ENCODE data around the gene ZC3H10. TPM values are rescaled to one million over a fixed set of nuclear protein-coding genes. Genes with fewer than 3 reads are reported as not detected.
"Not testable (repeated sequence)": the region's sequence is repeated elsewhere in the genome, so short reads cannot be mapped to it uniquely, and the experiment has no call there.

Gene ZC3H10
- total RNA-seq, 2 experiments from 2014 or later = 6.9 to 7.2 TPM

DNA sequence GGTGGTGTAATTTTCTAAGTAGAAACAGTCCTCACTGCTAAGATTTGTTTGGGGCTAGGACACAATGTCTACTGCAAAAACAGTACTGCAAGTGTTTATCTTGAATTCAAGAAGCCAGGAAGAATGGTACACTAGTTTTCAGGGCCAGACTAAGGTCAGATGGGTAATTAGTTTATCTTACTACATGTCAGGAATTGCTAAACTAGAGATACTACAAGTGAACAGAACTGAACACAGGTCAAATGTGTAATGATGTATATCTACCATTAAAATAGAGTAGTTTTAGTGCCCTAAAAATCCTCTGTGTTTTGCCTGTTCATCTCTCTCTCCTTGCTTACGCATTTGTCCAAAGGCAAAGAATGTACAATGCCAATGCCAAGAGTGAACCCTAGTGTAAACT, 4.0 kb upstream of the ZC3H10 start:
- Mint-ChIP-seq H3K4me1 (peaks cover 24% of the 10 kb centered on the region), H3K36me3 (peaks cover 67% of the 10 kb centered on the region), H3K27ac (peak overlapping the region; percentile 40), H3K27me3 (peaks cover 14% of the 10 kb centered on the region), H3K9me3 (no peaks in the 10 kb centered on the region), H3K4me3 (no peak overlapping the region)
- DNase-seq = no peak

DNA sequence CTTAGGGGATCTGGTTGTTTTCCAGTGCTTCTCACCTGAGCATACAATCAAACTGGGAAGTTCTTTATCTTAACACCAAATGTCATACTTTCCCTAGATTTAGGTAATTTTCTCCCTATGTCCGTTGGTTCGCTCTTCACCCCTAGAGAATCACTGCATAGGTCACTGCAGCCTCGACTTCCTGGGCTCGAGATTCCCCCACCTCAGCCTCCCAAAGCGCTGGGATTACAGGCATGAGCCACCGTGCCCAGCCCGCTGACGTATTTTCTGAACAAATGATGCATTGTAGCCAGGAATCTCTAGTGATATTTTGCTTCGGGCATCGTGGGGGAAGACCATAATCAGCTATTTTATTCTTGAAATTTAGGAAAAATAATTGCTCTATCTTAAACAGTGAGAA, 2.7 kb upstream of the ZC3H10 start:
- Mint-ChIP-seq H3K4me1 (peaks cover 35% of the 10 kb centered on the region), H3K27me3 (peaks cover 14% of the 10 kb centered on the region), H3K4me3 (peak overlapping the region; percentile 92), H3K36me3 (peaks cover 65% of the 10 kb centered on the region), H3K27ac (peak overlapping the region; percentile 100), H3K9me3 (no peaks in the 10 kb centered on the region)
- DNase-seq = no peak

DNA sequence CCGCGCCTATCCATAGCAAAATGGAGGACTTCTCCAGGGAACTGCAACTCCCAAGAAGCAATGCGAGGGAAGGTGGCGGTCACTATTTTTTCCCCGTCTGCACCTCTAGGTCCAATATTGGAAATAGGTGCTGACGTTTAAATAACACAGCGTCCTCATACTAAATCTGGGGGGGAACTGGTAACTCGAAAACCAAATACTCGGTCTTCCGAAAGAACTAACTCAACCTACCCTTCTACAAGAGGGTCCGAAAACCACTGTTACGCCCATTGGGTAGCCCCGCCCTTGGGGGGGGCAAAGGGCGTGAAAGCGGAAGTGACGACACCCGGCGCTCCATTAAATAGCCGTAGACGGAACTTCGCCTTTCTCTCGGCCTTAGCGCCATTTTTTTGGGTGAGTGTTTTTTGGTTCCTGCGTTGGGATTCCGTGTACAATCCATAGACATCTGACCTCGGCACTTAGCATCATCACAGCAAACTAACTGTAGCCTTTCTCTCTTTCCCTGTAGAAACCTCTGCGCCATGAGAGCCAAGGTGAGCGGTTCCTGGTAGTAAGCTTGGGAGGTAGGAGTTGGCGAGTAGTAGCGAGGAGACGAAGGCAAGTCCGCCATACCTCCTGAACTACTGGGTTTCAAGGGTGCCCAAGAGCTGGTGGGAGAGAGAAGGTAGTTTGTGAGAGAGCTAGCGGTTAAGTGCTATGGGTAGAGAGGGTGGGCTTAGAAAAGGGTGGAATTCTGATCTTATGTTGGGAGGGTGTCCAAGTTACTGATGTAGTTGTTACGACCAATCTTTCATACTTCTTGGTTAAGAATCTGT, 1.6 kb upstream of the ZC3H10 start, which contains the start of gene RPL41:
RPL41 (plus strand) TSS at position 367 of the 815 bp plus-strand sequence.
- Mint-ChIP-seq H3K4me1 (peaks cover 38% of the 10 kb centered on the region), H3K27ac (peak within 1 kb of the TSS; percentile 100), H3K27me3 (peaks cover 14% of the 10 kb centered on the region), H3K9me3 (no peaks in the 10 kb centered on the region), H3K36me3 (peaks cover 63% of the 10 kb centered on the region), H3K4me3 (peak within 1 kb of the TSS; percentile 92)
- peak; percentile 90 for DNase-seq

DNA sequence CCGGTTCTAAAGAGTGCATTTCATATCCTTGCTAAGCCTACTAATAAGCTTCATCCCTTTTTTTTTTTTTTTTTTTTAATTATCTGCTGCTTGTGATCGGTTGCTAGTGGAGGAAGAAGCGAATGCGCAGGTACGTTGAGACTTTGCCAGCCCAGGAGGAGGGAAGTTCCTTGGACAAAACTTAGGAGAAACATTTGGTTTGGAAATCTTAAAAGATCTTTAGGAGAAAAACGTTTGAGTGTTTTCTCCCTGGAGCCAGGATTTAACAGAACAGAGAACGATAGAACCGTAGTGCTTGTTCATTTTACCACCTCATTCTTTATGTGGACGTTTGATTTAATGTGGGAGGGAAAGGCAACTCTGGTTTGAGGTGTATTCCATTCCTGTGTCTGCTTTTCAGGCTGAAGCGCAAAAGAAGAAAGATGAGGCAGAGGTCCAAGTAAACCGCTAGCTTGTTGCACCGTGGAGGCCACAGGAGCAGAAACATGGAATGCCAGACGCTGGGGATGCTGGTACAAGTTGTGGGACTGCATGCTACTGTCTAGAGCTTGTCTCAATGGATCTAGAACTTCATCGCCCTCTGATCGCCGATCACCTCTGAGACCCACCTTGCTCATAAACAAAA, 872 bp upstream of the ZC3H10 start:
- Mint-ChIP-seq H3K4me3 (peak overlapping the region; percentile 92), H3K27me3 (peaks cover 14% of the 10 kb centered on the region), H3K27ac (peak overlapping the region; percentile 100), H3K36me3 (peaks cover 63% of the 10 kb centered on the region), H3K4me1 (peaks cover 40% of the 10 kb centered on the region)
- DNase-seq, H3K9me3 Mint-ChIP-seq: not testable (repeated sequence)

DNA sequence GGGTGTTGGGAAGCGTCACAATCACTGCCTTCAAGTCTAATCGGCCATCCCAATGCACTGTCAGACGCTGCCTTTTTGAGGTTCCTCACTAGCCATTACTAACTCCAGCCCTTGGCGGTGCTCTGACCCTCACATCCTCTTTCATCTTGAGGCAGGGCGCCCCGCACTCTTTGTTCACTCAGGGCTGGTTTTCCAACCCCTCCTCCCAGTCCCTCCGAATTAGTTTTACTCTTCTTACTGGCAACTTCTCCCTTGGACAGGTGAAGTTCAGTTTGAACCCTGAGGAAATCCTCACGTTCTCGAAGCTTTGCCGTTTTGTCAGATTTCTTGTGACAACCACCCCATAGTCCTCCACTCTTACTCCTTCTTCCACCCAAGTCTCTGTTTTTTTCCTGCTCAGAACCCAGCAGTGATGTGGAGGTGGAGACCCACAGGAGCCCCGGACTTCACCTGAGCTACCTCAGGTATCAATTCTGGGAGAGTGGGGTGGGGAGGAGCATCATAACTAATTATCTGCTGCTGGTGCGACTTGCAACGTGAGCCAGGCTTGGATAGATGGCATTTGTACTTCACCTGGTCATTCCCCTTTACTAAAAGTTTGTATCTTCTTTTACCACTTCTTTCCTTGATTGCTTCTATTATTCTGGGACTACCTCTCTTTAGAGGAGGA, 757 bp downstream of the ZC3H10 start:
- peaks cover 49% of the 10 kb centered on the region for H3K36me3 Mint-ChIP-seq
- H3K27ac Mint-ChIP-seq = peak overlapping the region; percentile 100
- peaks cover 14% of the 10 kb centered on the region for H3K27me3 Mint-ChIP-seq
- peak overlapping the region; percentile 92 for H3K4me3 Mint-ChIP-seq
- no peaks in the 10 kb centered on the region for H3K9me3 Mint-ChIP-seq
- H3K4me1 Mint-ChIP-seq = peaks cover 38% of the 10 kb centered on the region
- DNase-seq = no peak

DNA sequence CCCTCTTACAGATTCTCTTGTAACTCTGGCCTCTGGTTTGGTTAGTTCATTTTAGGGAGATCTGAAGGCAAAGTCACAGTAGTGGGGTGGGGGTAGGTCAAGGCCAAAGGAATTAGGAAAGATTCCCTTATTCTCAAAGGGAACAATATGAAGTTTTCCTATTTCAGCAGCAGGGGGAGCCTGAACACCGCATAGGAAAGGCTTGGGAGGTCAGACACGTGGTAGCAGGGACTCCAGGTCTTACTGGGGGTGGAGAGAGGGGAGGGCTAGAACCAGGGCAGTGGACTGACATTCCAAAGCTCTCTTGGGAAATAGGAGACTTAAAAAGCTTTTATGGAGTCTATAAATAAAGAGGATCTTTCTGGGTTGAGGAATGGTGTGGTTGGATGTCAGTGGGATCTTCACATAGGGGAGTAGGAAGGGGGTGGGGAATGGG, 1.3 kb downstream of the ZC3H10 start:
- peaks cover 44% of the 10 kb centered on the region for H3K36me3 Mint-ChIP-seq
- H3K4me3 Mint-ChIP-seq = peak overlapping the region; percentile 92
- peak overlapping the region; percentile 100 for H3K27ac Mint-ChIP-seq
- peaks cover 35% of the 10 kb centered on the region for H3K4me1 Mint-ChIP-seq
- DNase-seq = peak; percentile 46
- H3K27me3 Mint-ChIP-seq = peaks cover 14% of the 10 kb centered on the region
- H3K9me3 Mint-ChIP-seq = no peaks in the 10 kb centered on the region

DNA sequence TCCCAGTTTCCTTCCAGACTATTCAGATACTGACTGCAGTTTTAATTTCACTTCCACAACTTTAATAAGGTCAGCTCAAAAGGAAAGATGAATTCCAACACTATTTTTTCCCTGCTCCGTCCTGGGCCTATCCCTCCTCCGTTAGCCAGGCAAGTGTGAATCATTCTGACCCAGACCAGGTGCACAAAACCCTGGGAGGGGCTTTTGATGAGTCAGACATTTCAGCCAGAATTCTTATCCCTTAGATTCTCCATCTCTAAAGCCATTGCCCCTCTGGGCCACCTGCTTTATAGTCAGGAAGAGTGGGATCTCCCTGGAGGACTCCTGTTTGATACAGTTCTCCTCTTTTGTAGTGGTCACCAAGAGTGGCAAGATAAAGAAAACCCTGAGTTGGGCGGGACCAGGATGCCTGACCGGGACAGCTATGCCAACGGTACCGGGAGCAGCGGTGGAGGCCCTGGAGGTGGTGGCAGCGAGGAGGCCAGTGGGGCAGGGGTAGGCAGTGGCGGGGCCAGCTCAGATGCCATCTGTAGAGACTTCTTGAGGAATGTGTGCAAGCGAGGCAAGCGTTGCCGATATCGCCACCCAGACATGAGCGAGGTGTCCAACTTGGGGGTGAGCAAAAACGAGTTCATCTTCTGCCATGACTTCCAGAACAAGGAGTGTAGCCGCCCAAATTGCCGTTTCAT, 2.2 kb downstream of the ZC3H10 start:
- H3K36me3 Mint-ChIP-seq = peaks cover 42% of the 10 kb centered on the region
- peak overlapping the region; percentile 51 for H3K27ac Mint-ChIP-seq
- peaks cover 35% of the 10 kb centered on the region for H3K4me1 Mint-ChIP-seq
- no peak overlapping the region for H3K4me3 Mint-ChIP-seq
- H3K9me3 Mint-ChIP-seq = no peaks in the 10 kb centered on the region
- peaks cover 14% of the 10 kb centered on the region for H3K27me3 Mint-ChIP-seq
- no peak for DNase-seq

DNA sequence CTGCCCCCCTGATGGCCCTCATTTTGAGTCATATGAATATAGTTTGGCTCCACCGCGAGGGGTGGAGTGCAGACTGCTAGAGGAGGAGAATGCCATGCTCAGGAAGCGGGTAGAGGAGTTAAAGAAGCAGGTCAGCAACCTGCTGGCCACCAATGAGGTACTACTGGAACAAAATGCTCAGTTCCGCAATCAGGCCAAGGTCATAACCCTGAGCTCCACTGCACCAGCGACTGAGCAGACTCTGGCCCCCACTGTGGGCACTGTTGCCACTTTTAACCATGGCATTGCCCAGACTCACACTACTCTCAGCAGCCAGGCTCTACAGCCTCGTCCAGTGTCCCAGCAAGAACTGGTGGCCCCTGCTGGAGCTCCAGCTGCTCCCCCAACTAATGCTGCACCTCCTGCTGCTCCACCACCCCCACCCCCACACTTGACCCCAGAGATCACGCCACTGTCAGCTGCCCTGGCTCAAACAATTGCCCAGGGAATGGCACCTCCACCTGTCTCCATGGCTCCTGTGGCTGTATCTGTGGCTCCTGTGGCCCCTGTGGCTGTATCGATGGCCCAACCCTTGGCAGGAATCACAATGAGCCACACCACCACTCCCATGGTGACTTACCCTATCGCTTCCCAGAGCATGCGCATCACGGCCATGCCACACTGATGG, 3.3 kb downstream of the ZC3H10 start:
- no peak for DNase-seq

DNA sequence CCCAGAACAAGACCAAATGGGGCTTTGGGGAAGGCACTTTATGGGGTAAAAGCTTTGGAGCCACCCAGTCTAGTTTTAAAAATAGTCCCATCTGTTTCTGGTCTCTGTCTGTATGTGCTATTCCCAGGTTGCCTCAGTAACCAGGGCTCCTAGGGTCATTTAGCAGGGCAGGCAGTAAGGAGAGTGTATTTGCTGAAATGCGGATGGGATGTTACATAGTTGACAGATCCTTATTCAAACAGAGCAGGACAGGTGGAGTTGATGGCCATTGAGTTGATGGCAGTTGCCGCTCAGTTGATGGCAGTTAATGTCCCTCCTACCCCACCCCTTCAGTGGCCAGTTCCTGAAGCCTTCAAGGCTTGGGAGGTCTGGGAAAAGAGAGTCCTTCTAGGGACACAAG, 4.6 kb downstream of the ZC3H10 start:
- DNase-seq = no peak
- no peak overlapping the region for H3K4me3 Mint-ChIP-seq
- H3K4me1 Mint-ChIP-seq = peaks cover 46% of the 10 kb centered on the region
- H3K36me3 Mint-ChIP-seq = peaks cover 27% of the 10 kb centered on the region
- H3K27me3 Mint-ChIP-seq = peaks cover 6% of the 10 kb centered on the region
- H3K9me3 Mint-ChIP-seq = no peaks in the 10 kb centered on the region
- peak overlapping the region; percentile 29 for H3K27ac Mint-ChIP-seq

More for the DNA sequence above, 3.3 kb downstream of the ZC3H10 start:
- no peak overlapping the region for H3K27ac Mint-ChIP-seq
- peaks cover 14% of the 10 kb centered on the region for H3K27me3 Mint-ChIP-seq
- H3K9me3 Mint-ChIP-seq = no peaks in the 10 kb centered on the region
- H3K36me3 Mint-ChIP-seq = peaks cover 39% of the 10 kb centered on the region
- H3K4me3 Mint-ChIP-seq = no peak overlapping the region
- peaks cover 37% of the 10 kb centered on the region for H3K4me1 Mint-ChIP-seq

DNA sequence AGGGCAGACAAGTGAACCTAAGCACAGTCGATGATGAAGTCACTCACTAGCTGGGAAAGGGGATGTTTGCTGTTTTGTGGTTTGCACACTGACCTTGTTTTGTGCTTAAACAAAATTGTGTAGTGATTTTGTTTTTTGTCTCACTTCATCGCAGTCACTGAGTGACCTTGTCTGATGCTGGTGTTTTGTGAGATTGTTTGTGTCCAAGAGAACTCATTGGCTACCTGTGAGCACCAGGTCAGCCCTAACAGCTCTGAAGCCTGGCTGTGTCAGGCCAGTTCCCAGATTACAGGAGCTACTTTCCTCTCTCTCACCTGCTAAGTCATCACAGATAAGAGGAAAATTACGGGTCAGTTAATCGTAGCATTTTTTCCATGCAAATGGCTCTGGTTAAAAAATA, 6.1 kb downstream of the ZC3H10 start:
- no peak for DNase-seq
- peak overlapping the region; percentile 63 for H3K27ac Mint-ChIP-seq
- no peaks in the 10 kb centered on the region for H3K9me3 Mint-ChIP-seq
- H3K4me3 Mint-ChIP-seq = no peak overlapping the region
- H3K4me1 Mint-ChIP-seq = peaks cover 40% of the 10 kb centered on the region
- no peaks in the 10 kb centered on the region for H3K27me3 Mint-ChIP-seq
- peaks cover 16% of the 10 kb centered on the region for H3K36me3 Mint-ChIP-seq

DNA sequence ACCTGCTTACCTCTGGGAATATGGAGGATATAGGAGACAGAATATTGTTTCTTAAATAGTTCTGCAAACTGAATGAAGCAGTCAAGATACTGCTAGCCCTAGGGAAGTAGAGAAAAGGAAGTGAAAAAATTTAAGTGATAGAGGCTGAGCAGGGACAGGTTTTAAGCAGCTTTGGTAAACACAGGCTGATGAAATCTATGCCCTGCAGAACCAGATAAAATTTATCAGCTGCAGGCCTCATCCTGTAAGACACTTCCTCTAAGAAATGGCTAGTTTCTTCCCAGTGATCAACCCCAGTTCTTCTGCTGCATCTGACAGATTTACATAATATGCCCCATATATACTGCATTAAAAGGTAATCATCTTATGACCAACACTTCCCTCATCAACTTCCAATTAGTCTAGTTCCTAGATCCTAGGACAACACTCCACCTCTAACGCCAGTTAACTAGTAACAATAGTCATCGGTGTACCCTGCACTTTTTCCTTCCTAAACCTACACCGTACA, 8.7 kb downstream of the ZC3H10 start:
- Mint-ChIP-seq H3K4me1 (peaks cover 48% of the 10 kb centered on the region), H3K9me3 (peaks cover 5% of the 10 kb centered on the region), H3K27me3 (no peaks in the 10 kb centered on the region), H3K36me3 (peaks cover 27% of the 10 kb centered on the region), H3K27ac (peak overlapping the region; percentile 97), H3K4me3 (no peak overlapping the region)
- DNase-seq = no peak

DNA sequence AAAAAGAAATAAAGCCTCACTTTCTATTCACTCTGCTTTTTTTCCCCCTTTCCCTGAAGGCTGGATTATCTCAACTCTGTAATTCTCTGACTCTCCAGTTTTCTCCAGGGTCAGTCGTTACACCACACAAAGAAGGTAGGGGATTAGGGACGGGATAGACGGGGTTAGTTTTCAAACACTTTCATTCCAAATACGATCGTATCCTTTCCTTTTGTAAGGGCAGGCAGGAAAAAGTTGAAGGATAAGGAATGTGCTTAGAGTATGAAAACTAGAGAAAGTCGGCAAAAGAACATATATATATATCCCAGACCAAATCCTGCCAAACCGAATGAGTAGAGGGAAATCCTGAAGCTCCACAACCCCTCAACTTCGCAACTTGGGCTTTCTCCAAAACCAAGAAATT, 9.4 kb downstream of the ZC3H10 start:
- Mint-ChIP-seq H3K36me3 (peaks cover 34% of the 10 kb centered on the region), H3K9me3 (peaks cover 5% of the 10 kb centered on the region), H3K4me1 (peaks cover 52% of the 10 kb centered on the region), H3K4me3 (peak overlapping the region; percentile 95), H3K27ac (peak overlapping the region; percentile 97), H3K27me3 (no peaks in the 10 kb centered on the region)
- no peak for DNase-seq

DNA sequence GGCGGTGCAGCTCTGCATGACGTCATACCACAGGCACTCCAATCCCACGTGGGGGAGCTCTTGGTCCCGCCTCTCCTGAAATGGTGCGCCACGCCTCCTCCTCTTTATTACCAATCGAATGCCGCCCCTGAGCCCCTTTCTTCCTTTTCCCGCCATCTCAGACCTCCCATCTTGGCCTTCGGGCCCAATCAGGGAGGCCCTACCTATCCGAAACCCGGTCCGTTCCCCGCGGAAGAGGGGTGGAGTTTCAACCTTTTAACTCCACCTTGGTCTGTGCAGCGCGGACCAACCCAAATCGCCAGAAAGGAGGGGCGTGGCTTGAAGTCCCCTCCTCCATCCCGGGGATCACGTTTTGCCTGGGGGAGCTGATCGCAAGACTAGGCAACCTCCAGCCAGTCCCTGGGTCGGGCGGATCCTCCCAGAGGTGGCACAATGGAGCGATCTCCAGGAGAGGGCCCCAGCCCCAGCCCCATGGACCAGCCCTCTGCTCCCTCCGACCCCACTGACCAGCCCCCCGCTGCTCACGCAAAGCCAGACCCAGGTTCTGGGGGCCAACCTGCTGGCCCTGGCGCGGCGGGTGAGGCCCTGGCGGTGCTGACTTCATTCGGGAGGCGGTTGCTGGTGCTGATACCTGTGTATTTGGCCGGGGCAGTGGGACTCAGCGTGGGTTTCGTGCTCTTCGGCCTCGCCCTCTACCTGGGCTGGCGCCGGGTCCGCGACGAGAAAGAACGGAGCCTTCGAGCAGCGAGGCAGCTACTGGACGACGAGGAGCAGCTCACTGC, 10.0 kb downstream of the ZC3H10 start, which contains the start of gene ESYT1:
ESYT1 (plus strand) TSS at position 380 of the 782 bp plus-strand sequence; CDS start at position 433, 53 bp downstream.
- peak; percentile 97 for DNase-seq
- peaks cover 37% of the 10 kb centered on the region for H3K36me3 Mint-ChIP-seq

More for the DNA sequence above, 10.0 kb downstream of the ZC3H10 start, which contains the start of gene ESYT1:
- peak within 1 kb of the TSS; percentile 95 for H3K4me3 Mint-ChIP-seq
- H3K27ac Mint-ChIP-seq = peak within 1 kb of the TSS; percentile 97
- no peaks in the 10 kb centered on the region for H3K27me3 Mint-ChIP-seq
- H3K4me1 Mint-ChIP-seq = peaks cover 53% of the 10 kb centered on the region
- peaks cover 5% of the 10 kb centered on the region for H3K9me3 Mint-ChIP-seq
